Upper lobe of left lung (tissue), 6 donors: ENCODE data around the gene OPTC. TPM values are rescaled to one million over a fixed set of nuclear protein-coding genes. Genes with fewer than 3 reads are reported as not detected.
"Not testable (repeated sequence)": the region's sequence is repeated elsewhere in the genome, so short reads cannot be mapped to it uniquely, and the experiment has no call there.

Experiments used
- ATAC-seq, 2 donors: fragments of 200-7000 bp; cut with Tn5 transposase; one replicate each; pipeline ENCODE4 v1.9.1; 2022; ENCODE audit warnings: mild to moderate bottlenecking in 2 of 2, moderate library complexity in 2 of 2; ENCODE audit not compliant: low FRiP score in 2 of 2
- DNase-seq, 2 donors: peaks; one replicate each; pipeline ENCODE4 v3.0.0-alpha.2; 2019 to 2020
- H3K27ac ChIP-seq, 4 donors: fragments of 200-600 bp; sonication (generic); one replicate each; pipeline ENCODE4 v1.5.1; 2016 to 2019
- H3K27me3 ChIP-seq, 4 donors: fragments of 200-600 bp; sonication (generic); one replicate each; pipeline ENCODE4 v1.5.1; 2017 to 2019
- H3K36me3 ChIP-seq, 4 donors: fragments of 200-600 bp; sonication (generic); one replicate each; pipeline ENCODE4 v1.5.1; 2016 to 2019
- H3K4me1 ChIP-seq, 4 donors: fragments of 200-600 bp; sonication (generic); one replicate each; pipeline ENCODE4 v1.5.1; 2018 to 2019
- H3K4me3 ChIP-seq, 4 donors: fragments of 200-600 bp; sonication (generic); one replicate each; pipeline ENCODE4 v1.5.1; 2017 to 2019; ENCODE audit warnings: mild to moderate bottlenecking in 2 of 4, moderate library complexity in 1 of 4
- H3K9me3 ChIP-seq, 4 donors: fragments of 200-600 bp; sonication (generic); one replicate each; pipeline ENCODE4 v1.5.1; 2018 to 2019
- CTCF ChIP-seq, 6 experiments: fragments of 450-650 bp in 4 of 6; fragments of 200-600 bp in 2 of 6; sonication (generic) in 2 of 6; IDR thresholded peaks; one replicate each; pipeline ENCODE4 v1.5.1; 2016 to 2019; ENCODE audit warnings: antibody characterized with exemption in 6 of 6
- EP300 ChIP-seq, 4 donors: sonication (generic); formaldehyde crosslinking; IDR thresholded peaks; one replicate each; pipeline ENCODE4 v1.5.1; 2017; ENCODE audit warnings: antibody characterized with exemption in 4 of 4, control low read depth in 2 of 4
- POLR2A ChIP-seq, 4 donors: fragments of 450-650 bp; IDR thresholded peaks; one replicate each; pipeline ENCODE4 v1.5.1; 2016 to 2017; ENCODE audit warnings: antibody characterized with exemption in 4 of 4, mild to moderate bottlenecking in 2 of 4
- POLR2AphosphoS5 ChIP-seq, 2 donors: sonication (generic); formaldehyde crosslinking; IDR thresholded peaks; one replicate each; pipeline ENCODE4 v1.5.1; 2017; ENCODE audit warnings: antibody characterized with exemption in 2 of 2
- WGBS, 2 donors: methylation state at CpG; one replicate each; pipeline ENCODE4 v1.1.5; 2017 to 2018; 5-methylcytosine and 5-hydroxymethylcytosine counted together
- total RNA-seq, 6 donors: library from RNA; depleted of rRNA in 4 of 6; stranded (reverse); fragments of >200 nt in 4 of 6; gene quantifications; one replicate each; pipeline versions ENCODE4 v1.1.0 to v1.2.1, GENCODE V29; 2016 to 2021
- donor health status: DM: no; HTN: no; CAD: no; lungs with moderate emphysema.
- donor health status: DM: no; HTN: yes; CAD: no; lungs with severe emphysema.

Gene OPTC
- total RNA-seq, 6 donors from 2014 or later: not detected

GRCh38 chr1:203464226-203464625 is 29.7 kb upstream of the OPTC start:
- H3K27ac ChIP-seq: peak overlapping the region; percentile 49 to 81 (median 74)
- H3K4me3 ChIP-seq: no peak overlapping the region
- 71 to 76% methylated on average over 5 of the region's 5 CpGs for WGBS, 2 donors
- TF ChIP-seq CTCF (IDR thresholded peaks at IDR 0.05) (no peak), POLR2AphosphoS5 (IDR thresholded peaks at IDR 0.05) (no peak), POLR2A (IDR thresholded peaks at IDR 0.05) (no peak), EP300 (IDR thresholded peaks at IDR 0.05) (no peak)
- H3K9me3 ChIP-seq: no peaks in the 10 kb centered on the region
- ATAC-seq (peak in 1 of 2 donors; percentile 4), DNase-seq (no peak)
- peaks cover 6 to 11% (median 10%) of the 10 kb centered on the region in 4 donors for H3K4me1 ChIP-seq
- no peaks in the 10 kb centered on the region for H3K36me3 ChIP-seq
- no peaks in the 10 kb centered on the region for H3K27me3 ChIP-seq

DNA sequence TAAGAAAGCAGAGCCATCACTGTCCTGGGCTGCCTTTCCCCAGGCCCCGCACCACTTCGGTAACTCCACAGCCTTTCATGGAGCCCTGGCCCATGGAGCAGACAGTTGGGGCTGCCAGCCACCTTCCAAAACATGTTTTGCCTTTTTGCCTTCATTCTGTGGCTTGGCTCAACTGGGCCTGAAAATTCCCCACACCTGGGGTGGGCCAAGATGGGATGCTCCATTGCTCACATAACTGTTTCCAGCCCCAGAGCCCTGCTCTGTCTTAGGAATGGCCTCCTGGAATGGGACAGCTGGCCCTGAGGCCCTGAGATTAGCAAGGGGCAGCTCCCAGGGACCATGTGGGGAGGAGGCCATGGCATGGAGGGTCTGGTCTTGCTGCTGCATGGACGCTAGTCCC is 29.2 kb upstream of the OPTC start:
- TF ChIP-seq EP300 (IDR thresholded peaks at IDR 0.05) (no peak), POLR2A (IDR thresholded peaks at IDR 0.05) (no peak), POLR2AphosphoS5 (IDR thresholded peaks at IDR 0.05) (no peak), CTCF (IDR thresholded peaks at IDR 0.05) (no peak)
- DNase-seq (no peak), ATAC-seq (no peak)
- Histone ChIP-seq H3K9me3 (no peaks in the 10 kb centered on the region), H3K27me3 (no peaks in the 10 kb centered on the region), H3K4me3 (no peak overlapping the region), H3K36me3 (no peaks in the 10 kb centered on the region), H3K27ac (peak overlapping the region; percentile 49 to 81 (median 74)), H3K4me1 (peaks cover 6 to 11% (median 10%) of the 10 kb centered on the region in 4 donors)
- 68 to 97% methylated on average over 3 of the region's 3 CpGs for WGBS, 2 donors

GRCh38 chr1:203465146-203465798 is 28.7 kb upstream of the OPTC start:
- DNase-seq (no peak), ATAC-seq (no peak)

GRCh38 chr1:203465948-203466347 is 28.0 kb upstream of the OPTC start:
- Histone ChIP-seq H3K27me3 (no peaks in the 10 kb centered on the region), H3K36me3 (no peaks in the 10 kb centered on the region), H3K4me1 (peaks cover 6 to 11% (median 10%) of the 10 kb centered on the region in 4 donors), H3K9me3 (no peaks in the 10 kb centered on the region), H3K27ac (peak overlapping the region; percentile 55 to 81 (median 74)), H3K4me3 (no peak overlapping the region)
- WGBS, 2 donors: 34 to 38% methylated on average over 7 of the region's 7 CpGs
- peak in 1 of 2 donors; percentile 56 for ATAC-seq
- TF ChIP-seq POLR2A (IDR thresholded peaks at IDR 0.05) (no peak), POLR2AphosphoS5 (IDR thresholded peaks at IDR 0.05) (peak in 1 of 2 donors; percentile 13)
- no peak for DNase-seq

More at GRCh38 chr1:203465146-203465798, 28.7 kb upstream of the OPTC start:
- TF ChIP-seq POLR2AphosphoS5 (IDR thresholded peaks at IDR 0.05): peak in 1 of 2 donors; percentile 39
- TF ChIP-seq EP300 (IDR thresholded peaks at IDR 0.05): no peak
- Histone ChIP-seq H3K9me3 (no peaks in the 10 kb centered on the region), H3K27me3 (no peaks in the 10 kb centered on the region), H3K4me1 (peaks cover 6 to 11% (median 10%) of the 10 kb centered on the region in 4 donors), H3K36me3 (no peaks in the 10 kb centered on the region), H3K27ac (peak overlapping the region; percentile 55 to 81 (median 74)), H3K4me3 (no peak overlapping the region)
- WGBS, 2 donors: 68 to 85% methylated on average over 9 to 11 of the region's 11 CpGs

DNA sequence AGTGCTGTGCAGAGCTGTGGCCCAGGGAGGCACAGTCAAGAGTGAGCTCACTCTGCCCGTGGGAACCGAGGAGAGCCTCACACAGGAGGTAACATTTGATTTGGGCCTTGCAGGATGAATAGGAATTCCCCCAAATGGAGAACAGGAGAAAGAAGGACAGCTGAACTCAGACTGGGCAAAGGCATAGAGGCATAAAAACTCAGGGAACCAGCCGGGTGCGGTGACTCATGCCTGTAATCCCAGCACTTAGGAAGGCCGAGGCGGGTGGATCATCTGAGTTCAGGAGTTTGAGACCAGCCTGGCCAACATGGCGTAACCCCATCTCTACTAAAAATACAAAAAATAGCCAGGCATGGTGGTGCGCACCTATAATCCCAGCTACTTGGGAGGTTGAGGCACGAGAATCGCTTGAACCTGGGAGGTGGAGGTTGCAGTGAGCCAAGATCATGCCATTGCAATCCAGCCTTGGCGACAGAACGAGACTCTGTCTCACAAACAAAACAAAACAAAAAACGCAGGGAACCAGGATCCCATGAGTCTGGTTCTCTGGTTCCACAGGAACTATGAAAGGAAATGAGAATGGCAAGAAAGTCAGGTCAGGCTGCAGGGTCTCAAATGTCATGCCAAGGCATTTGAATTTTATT is 26.9 kb upstream of the OPTC start:
- H3K27ac ChIP-seq: peak overlapping the region; percentile 55 to 81 (median 74)
- not testable (repeated sequence) for DNase-seq, H3K36me3 ChIP-seq, H3K4me3 ChIP-seq, H3K27me3 ChIP-seq, ATAC-seq, H3K9me3 ChIP-seq
- peaks cover 6 to 11% (median 10%) of the 10 kb centered on the region in 4 donors for H3K4me1 ChIP-seq
- WGBS, 2 donors: 79 to 84% methylated on average over 13 of the region's 13 CpGs

- peak in 1 of 2 donors; percentile 44 for DNase-seq
- ATAC-seq: peak in 1 of 2 donors; percentile 18
- Histone ChIP-seq H3K36me3 (no peaks in the 10 kb centered on the region), H3K4me3 (no peak overlapping the region), H3K4me1 (peaks cover 6 to 11% (median 10%) of the 10 kb centered on the region in 4 donors), H3K27me3 (no peaks in the 10 kb centered on the region), H3K27ac (peak overlapping the region in 3 of 4 donors; percentile 6 to 81 (median 80)), H3K9me3 (no peaks in the 10 kb centered on the region)
- no peak for TF ChIP-seq EP300 (IDR thresholded peaks at IDR 0.05)
- TF ChIP-seq POLR2AphosphoS5 (IDR thresholded peaks at IDR 0.05): peak in 1 of 2 donors; percentile 19
- TF ChIP-seq CTCF (IDR thresholded peaks at IDR 0.05): no peak
- no peak for TF ChIP-seq POLR2A (IDR thresholded peaks at IDR 0.05)
- 65 to 75% methylated on average over 9 of the region's 9 CpGs for WGBS, 2 donors
Observed at GRCh38 chr1:203467550-203467921, 26.4 kb upstream of the OPTC start.
